Stimulated activated CD4-positive, alpha-beta T cell treated with anti-CD3 and anti-CD28 coated beads, TNF-alpha, amount 100 ng/mL, for 24 hours (primary cell): ENCODE data around the gene XYLT2.

Experiments
- DNase-seq, 3 experiments: peaks; one replicate each; pipeline ENCODE4 v3.0.0-alpha.2; 2020; ENCODE audit warnings: low read depth in 3 of 3

Gene XYLT2

DNA sequence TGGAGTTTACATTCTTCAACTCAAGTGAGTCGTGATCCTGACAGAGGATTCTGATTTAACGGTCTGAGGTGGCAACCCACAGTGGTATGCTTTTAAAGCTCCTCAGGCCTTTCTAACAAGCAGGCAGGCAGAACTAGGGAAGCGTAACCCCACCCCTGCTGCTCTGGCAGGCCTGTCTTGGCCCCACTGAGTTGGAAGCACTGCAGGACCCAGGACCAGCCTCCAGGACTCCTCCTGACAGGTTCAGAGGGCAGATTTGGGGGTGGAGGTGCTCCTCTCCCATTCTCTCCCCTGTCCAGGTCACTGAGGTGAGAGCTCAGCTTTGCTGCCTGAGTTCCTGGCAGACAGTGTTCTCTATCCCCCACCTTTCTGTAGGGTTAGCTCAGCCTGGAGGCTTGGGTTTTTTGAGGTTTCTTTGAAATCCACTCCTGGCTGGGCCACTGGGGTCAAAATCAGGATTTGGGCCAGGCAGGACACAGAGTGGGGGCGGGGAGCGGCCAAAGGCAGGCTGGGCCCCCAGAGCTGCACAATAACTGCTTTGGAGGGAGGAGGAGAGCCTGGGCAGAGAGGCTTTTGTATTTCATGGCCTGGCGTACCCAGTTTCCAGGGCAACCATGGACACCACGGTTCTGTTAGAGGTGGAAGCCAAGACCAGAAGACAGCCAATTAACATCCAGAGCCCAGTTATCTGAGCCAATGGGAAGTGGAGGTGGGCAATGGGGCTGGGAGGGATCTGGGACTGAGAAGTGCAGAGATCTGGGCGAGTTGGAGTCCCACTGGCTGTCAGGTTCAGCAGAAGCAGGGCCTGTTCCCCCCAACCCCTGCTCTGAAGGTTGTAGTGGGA is 17.5 kb downstream of the XYLT2 start:
- DNase-seq: no peak

DNA sequence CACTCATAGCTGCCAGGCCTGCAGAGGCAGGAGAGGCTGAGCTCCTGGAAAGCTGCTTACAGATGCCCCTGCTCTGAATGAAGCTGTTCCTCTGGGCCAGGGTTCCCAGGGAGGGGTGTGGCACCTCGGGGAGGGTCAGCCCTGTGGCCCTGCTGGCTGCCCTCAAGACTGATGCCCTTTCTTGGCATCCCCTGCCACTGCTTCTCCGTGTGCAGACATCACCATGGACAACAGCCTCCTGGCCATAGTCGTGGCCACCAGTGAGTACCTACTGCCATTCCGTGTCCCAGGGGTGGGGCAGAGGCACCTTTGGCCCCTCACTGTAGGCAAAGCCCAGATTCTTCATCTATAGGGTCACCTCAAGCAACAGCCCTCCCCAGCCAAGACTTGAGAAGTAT is 18.1 kb downstream of the XYLT2 start:
- DNase-seq: no peak

DNA sequence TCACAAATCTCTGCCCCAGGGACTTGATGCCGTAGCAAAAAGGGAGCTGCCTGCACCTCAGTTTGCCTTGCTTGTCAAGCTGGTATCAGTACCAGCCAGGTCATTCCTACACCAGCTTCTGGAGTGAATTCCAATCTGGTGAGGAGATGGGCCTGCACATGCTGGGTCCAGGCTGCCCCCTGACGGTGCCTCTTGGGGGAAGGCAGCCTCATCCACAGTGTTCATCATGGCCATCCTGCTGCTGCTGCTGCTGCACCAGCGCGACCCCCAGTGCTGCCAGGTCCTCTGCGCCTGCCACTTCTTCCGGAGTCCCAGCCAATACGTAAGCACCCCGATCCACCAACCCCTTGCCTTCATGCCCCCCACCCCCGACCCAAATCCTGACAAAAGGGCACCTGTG is 18.8 kb downstream of the XYLT2 start:
- DNase-seq: no peak

DNA sequence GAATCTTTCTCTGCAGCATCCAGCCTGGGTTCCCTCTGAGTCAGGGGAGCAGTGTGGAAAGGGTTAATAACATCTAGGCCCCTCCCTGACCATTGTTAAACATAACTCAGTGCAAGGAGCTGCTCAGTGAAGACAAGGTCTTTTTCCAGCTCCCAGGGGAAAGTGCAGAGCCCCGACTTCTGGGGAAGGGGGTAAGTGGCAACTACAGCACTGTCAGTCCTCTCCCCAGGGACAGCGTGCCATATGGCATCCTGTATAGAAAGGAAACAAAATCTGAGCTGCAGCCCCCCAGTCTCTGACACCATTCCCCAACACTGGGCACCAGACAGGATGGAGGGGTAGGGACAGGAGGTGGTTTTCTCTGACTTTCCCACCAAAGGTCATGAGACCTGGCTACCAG is 19.2 kb downstream of the XYLT2 start:
- DNase-seq: no peak

DNA sequence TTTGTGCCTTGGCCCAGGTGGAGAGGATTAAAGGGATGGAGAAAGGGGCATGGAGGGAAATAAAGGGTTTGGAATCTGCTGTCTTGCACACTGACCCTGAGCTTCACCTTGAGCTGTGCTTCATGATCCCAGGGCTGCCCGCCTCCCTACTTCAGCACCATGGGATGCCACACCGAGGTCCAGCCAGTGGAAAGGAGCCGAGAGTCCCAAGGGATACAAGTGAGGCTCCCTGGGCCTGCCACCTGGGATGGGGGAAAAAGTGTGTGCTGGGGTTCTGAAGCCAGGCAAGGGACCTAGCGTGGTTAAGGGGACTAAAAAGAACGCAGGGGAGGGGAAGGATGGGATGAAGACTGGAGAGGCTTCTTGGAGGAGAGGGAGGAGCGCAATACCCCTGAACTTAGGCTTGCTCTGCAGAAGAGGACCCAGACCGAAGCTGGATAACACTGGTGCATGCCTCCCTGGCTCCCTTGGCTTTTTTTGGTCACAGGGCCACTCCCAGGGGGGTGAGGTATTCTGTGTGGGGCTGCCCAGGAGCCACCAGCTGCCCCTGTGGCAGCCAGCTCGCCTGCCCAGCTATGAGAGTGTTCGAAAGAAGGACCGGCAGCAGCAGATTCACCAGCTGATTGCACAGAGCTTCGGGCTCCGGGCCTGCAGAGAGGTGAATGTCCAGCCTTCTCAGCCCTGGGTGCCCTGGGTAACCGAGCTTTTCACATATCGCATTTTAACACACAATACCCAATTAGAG is 19.9 kb downstream of the XYLT2 start:
- DNase-seq: no peak

- DNase-seq: no peak
Observed at GRCh38 chr17:50367401-50367800, 21.5 kb downstream of the XYLT2 start.

DNA sequence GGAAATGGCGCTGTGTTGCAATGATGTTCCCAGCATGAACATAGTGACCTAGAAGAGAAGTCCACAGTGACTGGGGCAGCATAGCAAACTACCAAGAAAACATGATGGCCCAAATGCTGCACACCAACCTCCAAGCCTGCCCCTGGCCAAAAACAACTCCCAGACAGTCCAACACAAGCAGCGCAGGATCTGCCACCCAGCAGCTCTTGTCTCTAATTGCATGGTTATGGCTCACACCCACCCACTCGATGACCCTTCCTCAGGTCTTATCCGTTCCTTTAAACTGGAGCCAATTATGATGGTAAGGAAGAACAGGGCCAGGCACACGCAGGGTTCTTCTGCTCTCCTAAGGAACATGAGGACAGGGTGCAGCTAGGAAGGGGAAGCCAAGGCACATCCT is 24.1 kb downstream of the XYLT2 start:
- DNase-seq: no peak

DNA sequence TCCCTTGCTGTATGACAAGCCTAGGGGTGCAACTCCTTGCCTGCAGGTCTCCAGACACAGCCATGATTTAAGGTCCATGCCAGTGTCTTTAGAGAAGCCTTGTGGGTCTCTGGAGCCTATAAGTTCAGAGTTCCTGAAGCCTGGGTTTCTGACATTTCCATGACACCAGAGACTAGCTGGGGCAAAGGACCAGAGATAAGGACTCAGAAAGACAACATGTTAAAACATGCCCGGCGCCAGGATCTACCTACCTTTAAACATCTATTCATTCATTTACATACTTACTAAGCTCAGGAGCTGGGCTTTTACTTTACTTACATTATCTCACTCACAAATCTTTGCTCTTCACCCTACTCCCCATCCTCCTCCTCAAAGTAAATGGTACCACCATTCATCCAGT is 25.6 kb downstream of the XYLT2 start:
- DNase-seq: no peak

- no peak for DNase-seq
Observed at GRCh38 chr17:50372222-50372757, 26.4 kb downstream of the XYLT2 start.

DNA sequence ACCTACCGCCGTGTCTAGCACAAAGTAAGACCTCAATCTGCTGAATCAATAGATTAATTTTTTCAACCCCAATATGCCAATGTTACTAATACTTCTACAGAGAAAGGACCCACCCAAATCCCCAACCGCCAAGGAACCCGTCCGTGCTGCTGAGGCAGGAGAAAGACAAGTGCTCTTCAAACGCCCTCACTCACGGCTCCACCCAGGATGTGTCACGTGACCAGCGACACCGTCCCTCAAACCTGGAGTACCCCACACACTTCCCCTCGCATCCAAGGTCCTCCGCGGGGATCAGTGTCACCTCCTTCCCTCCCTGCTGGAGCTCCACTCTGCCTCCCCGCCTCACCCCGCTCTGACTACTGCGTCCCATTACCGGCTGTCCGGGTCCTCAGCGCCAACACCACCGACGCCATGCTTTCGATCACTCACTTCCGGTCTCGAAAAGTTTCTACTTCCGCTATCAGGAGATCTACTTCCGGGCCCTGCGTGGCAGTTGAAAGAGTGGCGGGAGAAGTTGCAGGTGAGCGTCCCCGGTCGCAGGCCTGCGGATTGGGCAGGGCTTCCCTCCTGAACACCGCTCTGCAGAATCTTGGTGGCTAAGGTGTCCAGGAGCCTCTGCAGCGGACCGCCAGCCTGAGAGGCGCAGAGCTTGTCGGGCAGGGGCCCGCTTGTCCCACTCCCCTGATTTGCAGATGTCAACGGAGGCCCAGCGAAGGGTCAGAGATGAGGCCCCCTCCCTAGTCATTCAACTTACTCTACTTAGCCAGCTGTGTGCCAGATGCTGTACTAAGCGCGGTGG is 27.0 kb downstream of the XYLT2 start, which contains the start of the genes EME1 and MRPL27:
Gene EME1, plus strand, starts transcription at position 472 of the 799 bp plus-strand sequence. CDS start 1,980 bp downstream, outside the sequence.
Gene MRPL27, minus strand, starts transcription at position 427 of the 799 bp plus-strand sequence. Its CDS starts 14 bp downstream, at position 413.
- DNase-seq: peak; percentile 70 to 80 (median 77)

GRCh38 chr17:50373705-50374104 is 27.8 kb downstream of the XYLT2 start:
- DNase-seq: no peak

DNA sequence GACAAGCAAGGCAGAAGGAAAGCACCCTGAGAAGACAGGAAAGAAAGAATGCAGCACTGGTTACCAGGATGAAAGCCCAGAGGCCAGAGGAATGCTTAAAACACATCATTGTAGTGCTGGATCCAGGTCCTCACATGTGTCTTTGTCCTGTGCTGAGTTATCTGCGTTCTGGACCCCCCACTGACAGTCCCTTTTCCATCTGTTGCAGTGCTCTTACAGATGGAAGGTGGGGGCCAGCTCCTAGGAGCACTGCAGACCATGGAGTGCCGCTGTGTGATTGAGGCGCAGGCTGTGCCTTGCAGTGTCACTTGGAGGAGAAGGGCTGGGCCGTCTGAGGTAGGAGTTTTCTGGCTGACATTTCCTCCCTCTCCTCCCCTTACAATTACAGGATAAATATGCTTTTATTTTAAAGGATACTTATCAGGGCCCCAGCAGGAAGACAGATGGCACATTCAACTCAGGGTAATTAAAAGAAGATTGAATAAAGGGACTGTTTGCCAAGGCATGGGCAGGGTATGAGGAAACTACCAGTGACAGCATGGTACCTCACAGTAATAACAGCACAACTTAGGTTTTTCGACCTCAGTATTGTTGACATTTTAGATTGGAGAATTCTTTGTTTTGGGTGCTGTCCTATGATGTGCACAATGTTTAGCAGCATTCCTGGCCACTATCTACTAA is 30.1 kb downstream of the XYLT2 start:
- no peak for DNase-seq

DNA sequence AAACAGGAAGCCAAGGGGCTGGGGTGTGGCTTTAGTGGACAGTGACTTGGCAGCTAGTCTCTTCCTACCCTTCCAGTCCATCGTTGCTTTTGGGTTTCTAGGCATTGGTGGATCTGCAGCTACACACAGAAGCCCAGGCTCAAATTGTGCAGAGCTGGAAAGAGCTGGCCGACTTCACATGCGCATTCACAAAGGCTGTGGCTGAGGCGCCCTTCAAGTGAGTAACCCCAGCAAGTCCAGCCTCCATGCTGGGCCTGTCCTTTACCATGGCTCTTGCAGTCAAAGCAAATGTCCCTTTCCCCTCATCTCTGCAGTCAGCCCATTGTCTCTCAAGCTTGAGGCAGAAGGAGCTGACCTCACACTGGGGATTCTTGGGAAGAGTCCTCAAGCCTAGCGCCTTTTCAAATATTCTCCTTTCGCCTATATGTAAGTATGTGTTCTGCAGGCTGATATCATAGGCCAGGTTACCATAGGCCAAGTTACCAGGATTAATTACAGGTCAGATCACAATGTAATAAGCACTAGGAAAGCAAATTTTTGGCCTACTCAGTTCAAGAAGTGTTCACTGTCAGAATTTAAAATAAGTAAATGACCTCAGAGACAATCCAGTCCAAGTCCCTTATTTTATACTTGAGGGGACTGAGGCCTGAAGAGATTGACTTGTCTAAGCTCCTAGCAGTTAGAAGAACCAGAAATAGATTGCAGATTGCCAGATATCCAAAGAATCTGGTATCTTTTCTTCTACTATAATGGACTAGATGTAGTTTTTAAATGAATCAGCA is 33.6 kb downstream of the XYLT2 start:
- DNase-seq: no peak

DNA sequence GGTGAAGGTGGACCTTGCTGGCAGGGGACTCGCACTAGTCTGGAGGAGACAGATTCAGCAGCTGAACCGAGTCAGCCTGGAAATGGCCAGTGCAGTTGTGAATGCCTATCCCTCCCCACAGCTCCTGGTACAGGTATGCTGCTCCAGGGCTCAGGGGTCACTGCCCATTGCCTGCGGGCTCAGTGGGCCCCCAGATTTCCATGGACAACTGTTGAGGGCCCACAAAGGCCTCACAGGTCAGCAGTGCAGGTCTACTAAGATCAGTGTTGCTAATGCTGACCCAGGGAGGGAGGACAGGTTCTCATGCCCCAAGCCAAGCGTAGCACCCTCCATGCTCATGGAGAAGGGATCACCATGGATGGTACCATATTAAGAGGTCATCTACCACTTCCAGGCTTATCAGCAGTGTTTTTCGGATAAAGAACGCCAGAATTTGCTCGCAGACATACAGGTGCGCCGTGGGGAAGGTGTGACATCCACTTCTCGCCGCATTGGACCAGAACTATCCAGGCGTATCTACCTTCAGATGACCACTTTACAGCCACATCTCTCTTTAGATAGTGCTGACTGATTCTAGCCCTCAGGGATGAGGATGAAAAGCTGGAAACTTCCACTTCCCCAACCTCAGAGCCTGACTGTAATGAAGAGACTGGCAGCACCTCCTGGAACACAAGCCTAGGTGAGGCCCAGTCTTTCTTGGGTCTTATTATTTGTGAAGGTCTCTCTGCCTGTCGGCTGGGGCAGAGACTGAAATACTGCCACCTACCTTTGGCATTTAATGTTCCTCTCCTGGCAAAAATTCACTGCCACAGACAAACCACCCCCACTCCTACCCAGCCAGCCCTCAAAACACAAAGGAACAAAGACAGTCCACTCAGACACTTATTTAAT is 34.7 kb downstream of the XYLT2 start:
- no peak for DNase-seq

GRCh38 chr17:50381260-50381815 is 35.4 kb downstream of the XYLT2 start:
- no peak for DNase-seq

DNA sequence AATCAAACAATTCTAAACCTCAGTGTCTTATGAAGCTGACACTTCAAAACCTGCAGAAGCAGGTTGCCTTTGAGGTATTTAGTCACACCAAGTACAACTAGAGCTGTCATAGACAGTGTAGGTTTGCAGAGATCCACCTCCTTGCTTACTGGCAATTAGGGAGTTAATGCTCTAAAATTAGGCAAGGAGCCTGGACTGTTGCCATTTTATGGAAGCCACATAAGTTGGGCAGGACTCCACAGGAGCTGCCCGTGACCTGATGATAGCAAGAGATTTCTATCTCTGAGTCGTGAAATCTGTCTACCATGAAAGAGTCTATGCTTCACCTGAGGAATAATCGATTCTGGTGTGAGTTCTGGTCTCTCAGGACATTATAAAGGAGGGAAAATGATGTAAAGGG is 36.0 kb downstream of the XYLT2 start:
- no peak for DNase-seq

DNA sequence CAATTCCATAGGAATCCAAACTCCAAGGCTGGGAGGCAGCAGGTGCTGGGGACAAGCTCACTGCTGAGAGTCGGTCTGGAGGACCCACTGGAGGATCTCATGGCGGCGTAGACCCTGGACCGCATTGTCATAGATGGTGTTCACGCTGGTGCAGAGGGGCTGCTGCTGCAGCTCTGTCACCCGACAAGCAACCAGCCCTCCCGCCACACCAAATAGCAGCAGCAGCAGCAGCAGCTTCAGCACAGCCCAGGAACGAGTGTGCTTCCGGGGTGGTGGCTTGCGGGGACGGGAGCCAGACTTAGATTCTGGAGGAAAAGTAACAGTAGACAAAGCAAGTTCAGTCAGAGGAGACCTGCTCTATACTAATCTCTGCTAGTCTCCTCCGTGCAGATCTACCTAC is 37.0 kb downstream of the XYLT2 start:
- no peak for DNase-seq

- no peak for DNase-seq
Observed at GRCh38 chr17:50386510-50386909, 40.6 kb downstream of the XYLT2 start.

DNA sequence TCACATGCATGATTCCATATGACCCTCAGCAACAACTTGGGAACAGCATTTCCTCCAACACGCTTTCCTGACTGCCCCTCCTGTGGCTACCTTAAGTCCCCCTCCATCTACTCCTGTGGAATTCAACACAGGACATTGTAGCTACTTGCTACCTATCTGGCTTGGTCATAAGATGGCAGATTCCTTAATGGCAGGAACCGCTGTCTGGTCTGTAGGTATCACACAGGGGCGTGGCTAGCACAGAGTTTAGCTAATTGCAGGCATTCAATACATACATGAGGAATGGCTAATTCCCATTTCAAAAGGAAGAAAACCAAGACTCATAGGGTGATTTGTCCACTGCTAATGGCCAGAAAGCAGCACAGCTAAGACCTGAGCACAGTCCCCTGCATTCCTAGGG is 42.8 kb downstream of the XYLT2 start:
- no peak for DNase-seq
